HCT116 (cell line): Measurements from ENCODE around the gene CHN1. TPM values are rescaled to one million over a fixed set of nuclear protein-coding genes. Genes with fewer than 3 reads are reported as not detected.

Experiments
- ATAC-seq: fragments of 200-7000 bp; cut with Tn5 transposase; 2 replicates; pipeline ENCODE4 v1.9.1; 2020; ENCODE audit warnings: mild to moderate bottlenecking, moderate library complexity
- BruUV-seq: library from RNA; stranded (reverse); fragments of 400-500 nt; replicated peaks from 2 replicates; lab custom pipeline; 2021; lab: Mats Ljungman, UMichigan
- CTCF ChIA-PET: fragments of 300-600 bp; sonication (Branson Sonifier 250); formaldehyde crosslinking; loops from one replicate; lab custom pipeline; 2021; ENCODE audit warnings: antibody characterized with exemption; lab: Charles Lee
- POLR2A ChIA-PET: fragments of 300-600, 350-600 bp; sonication (Branson Sonifier 250); formaldehyde crosslinking; loops from one replicate; lab custom pipeline; 2021; ENCODE audit warnings: antibody characterized with exemption; lab: Charles Lee
- RAD21 ChIA-PET, 2 experiments: fragments of 300-600 bp; sonication (Branson Sonifier 250); formaldehyde crosslinking; loops; one replicate each; lab custom pipeline; 2023; ENCODE audit warnings: low total read pairs in 2 of 2; ENCODE audit not compliant: uncharacterized antibody in 2 of 2, unreplicated experiment in 2 of 2, low non-redundant PET in 1 of 2; lab: Charles Lee
- DNase-seq: peaks from one replicate; pipeline ENCODE4 v3.0.0-alpha.2; 2010; ENCODE audit warnings: low read depth, low spot score
- H2AFZ ChIP-seq: fragments of 200-600 bp; shearing (Covaris generic), sonication (generic); 2 replicates; pipeline ENCODE4 v1.6.1; 2017; ENCODE audit warnings: low read depth, mixed run types, mixed read lengths, antibody characterized with exemption, low read length; ENCODE audit not compliant: poor library complexity, severe bottlenecking
- H3K27ac ChIP-seq: 2 replicates; pipeline ENCODE4 v1.5.1; 2012; ENCODE audit warnings: low read depth, low read length
- H3K27me3 ChIP-seq: fragments of 200-600 bp; sonication (generic); 2 replicates; pipeline ENCODE4 v1.6.1; 2016; ENCODE audit warnings: mixed run types, low read length, mixed read lengths; ENCODE audit not compliant: insufficient read depth
- H3K36me3 ChIP-seq, 2 experiments: fragments of 200-500 bp in 1 of 2; fragments of 200-600 bp in 1 of 2; sonication (Bioruptor generic) in 1 of 2; sonication (generic) in 1 of 2; 2 replicates each; pipeline versions ENCODE4 v1.5.1 to v1.6.1; 2014 to 2016; ENCODE audit warnings: low read length in 2 of 2, inconsistent platforms in 1 of 2, mixed read lengths in 1 of 2, mixed run types in 1 of 2; ENCODE audit not compliant: insufficient read depth in 2 of 2, control insufficient read depth in 1 of 2
- H3K4me1 ChIP-seq, 2 experiments: fragments of 200-600 bp in 1 of 2; sonication (generic) in 1 of 2; 2 replicates each; pipeline versions ENCODE4 v1.5.1 to v1.6.1; 2012 to 2017; ENCODE audit warnings: low read length in 2 of 2, inconsistent platforms in 1 of 2, mild to moderate bottlenecking in 1 of 2, mixed read lengths in 1 of 2, mixed run types in 1 of 2, moderate library complexity in 1 of 2; ENCODE audit not compliant: insufficient read depth in 2 of 2, control insufficient read depth in 1 of 2
- H3K4me2 ChIP-seq: fragments of 200-600 bp; sonication (generic); 2 replicates; pipeline ENCODE4 v1.6.1; 2017; ENCODE audit warnings: mixed run types, low read length, mixed read lengths
- H3K4me3 ChIP-seq, 2 experiments: fragments of 200-600 bp in 1 of 2; sonication (generic) in 1 of 2; replicated peaks in 1 of 2; 2 replicates each; pipeline ENCODE4 v1.5.1; 2011 to 2016; ENCODE audit warnings: low read length in 2 of 2, control low read depth in 1 of 2, low read depth in 1 of 2, mild to moderate bottlenecking in 1 of 2, mixed read lengths in 1 of 2, mixed run types in 1 of 2
- H3K79me2 ChIP-seq: fragments of 200-600 bp; sonication (generic); 2 replicates; pipeline ENCODE4 v1.6.1; 2017; ENCODE audit warnings: mild to moderate bottlenecking, mixed run types, low read length, moderate library complexity, mixed read lengths; ENCODE audit not compliant: insufficient read depth
- H3K9ac ChIP-seq: fragments of 200-600 bp; sonication (generic); 2 replicates; pipeline ENCODE4 v1.6.1; 2016; ENCODE audit warnings: low read length, mixed read lengths
- H3K9me2 ChIP-seq: fragments of 200-600 bp; sonication (generic), shearing (Covaris generic); 2 replicates; pipeline ENCODE4 v1.6.1; 2017; ENCODE audit warnings: mixed run types, mild to moderate bottlenecking, moderate library complexity; ENCODE audit not compliant: insufficient read depth
- H3K9me3 ChIP-seq, 2 experiments: fragments of 200-500 bp in 1 of 2; fragments of 200-600 bp in 1 of 2; sonication (Bioruptor generic) in 1 of 2; sonication (generic) in 1 of 2; 2 replicates each; pipeline ENCODE4 v1.6.1; 2014 to 2017; ENCODE audit warnings: low read length in 2 of 2, mixed read lengths in 2 of 2, inconsistent platforms in 1 of 2, low read depth in 1 of 2, mild to moderate bottlenecking in 1 of 2, mixed run types in 1 of 2, moderate library complexity in 1 of 2; ENCODE audit not compliant: control insufficient read depth in 1 of 2, insufficient read depth in 1 of 2
- H4K20me1 ChIP-seq: fragments of 200-600 bp; sonication (generic), shearing (Covaris generic); 2 replicates; pipeline ENCODE4 v1.6.1; 2017; ENCODE audit warnings: mixed run types, mild to moderate bottlenecking, moderate library complexity; ENCODE audit not compliant: insufficient read depth
- CBX3 ChIP-seq: IDR thresholded peaks from 2 replicates; pipeline ENCODE4 v1.6.1; 2012; ENCODE audit warnings: low read depth
- EGR1 ChIP-seq: IDR thresholded peaks from 2 replicates; pipeline ENCODE4 v1.6.1; 2012; ENCODE audit warnings: low read depth
- ELF1 ChIP-seq: IDR thresholded peaks from 2 replicates; pipeline ENCODE4 v1.6.1; 2012; ENCODE audit warnings: low read depth, borderline replicate concordance
- EZH2 ChIP-seq: fragments of 200-600 bp; sonication (generic); IDR thresholded peaks from 2 replicates; pipeline ENCODE4 v1.6.1; 2017; ENCODE audit warnings: antibody characterized with exemption, mixed run types
- EZH2phosphoT487 ChIP-seq: fragments of 200-600 bp; IDR thresholded peaks from 2 replicates; pipeline ENCODE4 v1.6.1; 2018; ENCODE audit warnings: antibody characterized with exemption, borderline replicate concordance
- JUND ChIP-seq: IDR thresholded peaks from 2 replicates; pipeline ENCODE4 v1.6.1; 2012
- POLR2A ChIP-seq: IDR thresholded peaks from 2 replicates; pipeline ENCODE4 v1.7.0; 2011; ENCODE audit warnings: borderline replicate concordance; ENCODE audit not compliant: insufficient read depth, insufficient read length; ENCODE audit errors: extremely low read depth
- POLR2AphosphoS5 ChIP-seq: IDR thresholded peaks from 2 replicates; pipeline ENCODE4 v1.6.1; 2011; ENCODE audit warnings: mild to moderate bottlenecking, low read depth, low read length, moderate library complexity
- SIN3A ChIP-seq: IDR thresholded peaks from 2 replicates; pipeline ENCODE4 v1.6.1; 2012; ENCODE audit warnings: low read depth
- SP1 ChIP-seq: IDR thresholded peaks from 2 replicates; pipeline ENCODE4 v1.6.1; 2012; ENCODE audit warnings: low read depth
- ZNF274 ChIP-seq: fragments of 200-500 bp; sonication (Bioruptor generic); IDR thresholded peaks from 2 replicates; pipeline ENCODE4 v1.6.1; 2014; ENCODE audit warnings: mild to moderate bottlenecking, low read depth, low read length, inconsistent platforms
- intact Hi-C: fragments of 100-400 bp; cut with micrococcal nuclease; formaldehyde crosslinking; loops from 2 replicates; pipeline ENCODE4 v1.10.0; 2022
- total RNA-seq: library from RNA; stranded (reverse); gene quantifications from one replicate; pipeline ENCODE4 v1.2.1, GENCODE V29; 2021; ENCODE audit not compliant: unreplicated experiment
- TF ChIP-seq, protein P1 (sequence below): IDR thresholded peaks from 2 replicates; pipeline ENCODE4 v1.6.1; 2012

Gene CHN1
- total RNA-seq, 1 experiment from 2014 or later = 3.6 TPM

DNA sequence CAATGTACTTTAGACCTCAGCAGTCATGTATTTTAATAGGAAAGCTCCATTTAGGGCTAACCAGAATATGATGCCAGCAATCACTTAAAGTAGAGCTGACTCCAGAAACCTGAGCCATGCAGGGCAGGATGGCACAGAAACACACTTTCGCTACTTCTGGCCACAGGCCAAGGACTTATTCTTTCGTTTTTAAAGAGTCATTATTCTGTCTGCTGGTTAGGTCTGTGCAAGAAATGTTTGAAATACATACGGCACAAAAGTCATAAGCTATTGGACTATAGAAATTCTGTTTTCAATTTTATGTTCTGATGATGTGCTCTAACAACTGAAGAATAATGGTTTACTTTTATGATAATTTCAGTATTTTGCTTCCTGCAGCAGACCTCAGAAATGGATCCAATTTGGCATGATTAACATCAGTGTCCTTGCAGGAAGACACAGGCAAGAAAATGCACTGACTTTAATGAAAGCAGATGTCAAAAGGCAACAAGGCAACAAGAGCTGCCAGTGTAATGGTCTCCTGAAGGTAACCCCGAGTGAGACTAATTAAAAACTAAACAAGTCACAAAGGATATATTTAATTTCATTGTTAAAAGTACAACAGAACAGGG lies 126.5 kb downstream of the CHN1 start:
- ATAC-seq = no peak
- Histone ChIP-seq H3K9me3 (no peaks in the 10 kb centered on the region), H3K27ac (no peak overlapping the region), H3K4me2 (no peak overlapping the region), H3K4me3 (no peak overlapping the region), H2AFZ (no peak overlapping the region), H3K9me2 (no peaks in the 10 kb centered on the region), H3K4me1 (no peaks in the 10 kb centered on the region), H3K79me2 (no peaks in the 10 kb centered on the region), H3K9ac (no peak overlapping the region), H4K20me1 (no peaks in the 10 kb centered on the region), H3K27me3 (no peaks in the 10 kb centered on the region), H3K36me3 (no peaks in the 10 kb centered on the region)
- ChIA-PET CTCF (interaction anchor here (0.6 kb wide), 1 partner anchor 550 kb away, joined by 3 read pairs; no protein-coding TSS in a partner anchor), POLR2A (interaction anchor here (1.0 kb wide), 1 partner anchor 61 kb away, joined by 3 read pairs; no protein-coding TSS in a partner anchor), RAD21 (no interaction called here)
- intact Hi-C loops = no loop called here
- BruUV-seq = no TSS peak
- TF ChIP-seq EZH2 (no peak), EZH2phosphoT487 (no peak), POLR2A (no peak), ELF1 (no peak), ZNF274 (no peak), JUND (no peak), CBX3 (no peak), EGR1 (no peak)
- TF ChIP-seq, protein P1, sequence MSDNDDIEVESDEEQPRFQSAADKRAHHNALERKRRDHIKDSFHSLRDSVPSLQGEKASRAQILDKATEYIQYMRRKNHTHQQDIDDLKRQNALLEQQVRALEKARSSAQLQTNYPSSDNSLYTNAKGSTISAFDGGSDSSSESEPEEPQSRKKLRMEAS = no peak
- no peak for DNase-seq

- TF ChIP-seq EZH2phosphoT487 = no peak
- no peak for TF ChIP-seq EGR1
- no peak for TF ChIP-seq ZNF274
- no peak for TF ChIP-seq ELF1
- TF ChIP-seq, protein P1 = no peak
- TF ChIP-seq SIN3A = no peak
- TF ChIP-seq SP1 = no peak
- TF ChIP-seq POLR2AphosphoS5 = no peak
- no peak for DNase-seq
Observed at GRCh38 chr2:174877751-174878150, 127.4 kb downstream of the CHN1 start.

More at GRCh38 chr2:174877751-174878150, 127.4 kb downstream of the CHN1 start:
- Histone ChIP-seq H3K27ac (no peak overlapping the region), H3K9me3 (no peaks in the 10 kb centered on the region), H3K9me2 (no peaks in the 10 kb centered on the region), H3K36me3 (no peaks in the 10 kb centered on the region), H3K4me2 (no peak overlapping the region), H3K4me3 (no peak overlapping the region), H3K79me2 (no peaks in the 10 kb centered on the region), H4K20me1 (no peaks in the 10 kb centered on the region), H3K27me3 (no peaks in the 10 kb centered on the region), H3K9ac (no peak overlapping the region), H2AFZ (no peak overlapping the region), H3K4me1 (no peaks in the 10 kb centered on the region)
- CTCF ChIA-PET = no interaction called here
- no peak for ATAC-seq
- POLR2A ChIA-PET = interaction anchor here (1.0 kb wide), 1 partner anchor 62 kb away, joined by 3 read pairs; no protein-coding TSS in a partner anchor
- intact Hi-C loops = no loop called here
- RAD21 ChIA-PET = no interaction called here
- no TSS peak for BruUV-seq
